Vagina (tissue), 2 donors: Measurements from ENCODE around the gene WFIKKN2. TPM values are rescaled to one million over a fixed set of nuclear protein-coding genes. Genes with fewer than 3 reads are reported as not detected.

ENCODE experiments used
- DNase-seq, 2 donors: peaks; one replicate each; pipeline ENCODE4 v3.0.0-alpha.2; 2017; ENCODE audit errors: extremely low spot score in 2 of 2
- H3K27ac ChIP-seq: fragments of 200-600 bp; sonication (generic); one replicate; pipeline ENCODE4 v1.5.1; 2019
- H3K27me3 ChIP-seq: fragments of 200-600 bp; sonication (generic); one replicate; pipeline ENCODE4 v1.5.1; 2019
- H3K36me3 ChIP-seq, 2 donors: fragments of 200-600 bp; sonication (generic); one replicate each; pipeline ENCODE4 v1.5.1; 2017 to 2019
- H3K4me1 ChIP-seq: fragments of 200-600 bp; sonication (generic); one replicate; pipeline ENCODE4 v1.5.1; 2019
- H3K4me3 ChIP-seq, 2 donors: fragments of 200-600 bp; sonication (generic); 1 replicate in 1 of 2; 2 replicates in 1 of 2; pipeline ENCODE4 v1.5.1; 2016 to 2019
- H3K9me3 ChIP-seq: fragments of 200-600 bp; sonication (generic); one replicate; pipeline ENCODE4 v1.5.1; 2019
- POLR2A ChIP-seq, 2 donors: fragments of 450-650 bp; IDR thresholded peaks; one replicate each; pipeline ENCODE4 v1.6.1; 2017; ENCODE audit warnings: antibody characterized with exemption in 2 of 2, mild to moderate bottlenecking in 2 of 2, moderate library complexity in 2 of 2
- POLR2AphosphoS5 ChIP-seq, 2 donors: sonication (generic); formaldehyde crosslinking; IDR thresholded peaks; one replicate each; pipeline ENCODE4 v1.9.0; 2017; ENCODE audit warnings: antibody characterized with exemption in 2 of 2, mild to moderate bottlenecking in 2 of 2, low read depth in 1 of 2; ENCODE audit not compliant: insufficient read depth in 1 of 2
- intact Hi-C: fragments of 100-400 bp; cut with DNase I; formaldehyde crosslinking; loops from one replicate; pipeline ENCODE4 v1.15.1; 2023
- total RNA-seq: library from RNA; depleted of rRNA; stranded (reverse); fragments of >200 nt; gene quantifications from one replicate; pipeline ENCODE4 v1.2.3, GENCODE V29; 2016
- TF ChIP-seq, protein P1 (sequence below), 3 experiments: fragments of 450-650 bp in 2 of 3; fragments of 200-600 bp in 1 of 3; sonication (generic) in 1 of 3; IDR thresholded peaks; one replicate each; pipeline ENCODE4 v1.5.1; 2017 to 2019; ENCODE audit warnings: antibody characterized with exemption in 3 of 3, mild to moderate bottlenecking in 2 of 3, moderate library complexity in 2 of 3

Gene WFIKKN2
- total RNA-seq, 1 donor from 2014 or later, result 0.49 TPM

DNA sequence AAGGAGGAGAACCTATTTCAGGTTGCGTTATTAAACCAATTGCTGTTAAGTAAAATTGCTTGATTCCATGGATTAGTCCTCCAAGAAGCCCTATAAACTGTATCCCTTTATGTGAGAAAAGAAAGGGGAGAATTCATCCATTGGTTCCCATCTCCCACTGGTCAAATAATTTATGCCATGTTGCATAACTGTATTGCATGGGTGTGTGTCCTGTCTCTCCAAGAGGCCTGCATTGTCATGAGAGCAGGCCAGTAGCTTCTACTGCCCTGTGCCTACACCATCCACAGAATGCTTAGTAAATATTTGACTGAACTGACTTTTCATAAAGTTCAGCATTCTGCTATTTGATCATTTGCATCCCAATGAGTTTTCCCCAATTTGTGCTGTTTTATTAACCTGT is 42.5 kb downstream of the WFIKKN2 start:
- H3K4me1 ChIP-seq, result peaks cover under 1% of the 10 kb centered on the region
- no peaks in the 10 kb centered on the region for H3K27me3 ChIP-seq
- no peak overlapping the region for H3K27ac ChIP-seq
- DNase-seq, result no peak
- TF ChIP-seq POLR2AphosphoS5 (IDR thresholded peaks at IDR 0.05; ENCODE audit: insufficient read depth in 1 of 2, low read depth in 1 of 2), result no peak
- no peak for TF ChIP-seq POLR2A (IDR thresholded peaks at IDR 0.05)
- no peaks in the 10 kb centered on the region for H3K36me3 ChIP-seq
- intact Hi-C loops, result no loop called here
- no peak overlapping the region for H3K4me3 ChIP-seq
- no peaks in the 10 kb centered on the region for H3K9me3 ChIP-seq

DNA sequence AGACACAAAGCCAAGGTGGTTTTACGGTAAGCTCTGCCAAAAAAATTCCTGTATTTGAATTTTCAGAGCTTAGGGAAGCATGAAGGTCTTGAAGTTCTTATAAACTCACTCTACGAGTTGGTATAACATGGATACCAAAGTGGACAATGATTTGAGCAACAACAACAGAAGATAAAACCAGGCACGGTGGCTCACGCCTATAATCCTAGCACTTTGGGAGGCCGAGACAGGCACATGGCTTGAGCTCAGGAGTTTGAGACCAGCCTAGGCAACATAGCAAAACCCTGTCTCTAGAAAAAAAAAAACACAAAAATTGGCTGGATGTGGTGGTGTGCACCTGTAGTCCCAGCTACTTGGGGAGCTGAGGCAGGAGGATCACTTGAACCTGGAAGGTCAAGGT is 43.7 kb downstream of the WFIKKN2 start:
- no peaks in the 10 kb centered on the region for H3K27me3 ChIP-seq
- DNase-seq, result no peak
- no peak overlapping the region for H3K27ac ChIP-seq
- TF ChIP-seq POLR2AphosphoS5 (IDR thresholded peaks at IDR 0.05; ENCODE audit: insufficient read depth in 1 of 2, low read depth in 1 of 2), result no peak
- TF ChIP-seq, protein P1, sequence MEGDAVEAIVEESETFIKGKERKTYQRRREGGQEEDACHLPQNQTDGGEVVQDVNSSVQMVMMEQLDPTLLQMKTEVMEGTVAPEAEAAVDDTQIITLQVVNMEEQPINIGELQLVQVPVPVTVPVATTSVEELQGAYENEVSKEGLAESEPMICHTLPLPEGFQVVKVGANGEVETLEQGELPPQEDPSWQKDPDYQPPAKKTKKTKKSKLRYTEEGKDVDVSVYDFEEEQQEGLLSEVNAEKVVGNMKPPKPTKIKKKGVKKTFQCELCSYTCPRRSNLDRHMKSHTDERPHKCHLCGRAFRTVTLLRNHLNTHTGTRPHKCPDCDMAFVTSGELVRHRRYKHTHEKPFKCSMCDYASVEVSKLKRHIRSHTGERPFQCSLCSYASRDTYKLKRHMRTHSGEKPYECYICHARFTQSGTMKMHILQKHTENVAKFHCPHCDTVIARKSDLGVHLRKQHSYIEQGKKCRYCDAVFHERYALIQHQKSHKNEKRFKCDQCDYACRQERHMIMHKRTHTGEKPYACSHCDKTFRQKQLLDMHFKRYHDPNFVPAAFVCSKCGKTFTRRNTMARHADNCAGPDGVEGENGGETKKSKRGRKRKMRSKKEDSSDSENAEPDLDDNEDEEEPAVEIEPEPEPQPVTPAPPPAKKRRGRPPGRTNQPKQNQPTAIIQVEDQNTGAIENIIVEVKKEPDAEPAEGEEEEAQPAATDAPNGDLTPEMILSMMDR (IDR thresholded peaks at IDR 0.05), result no peak
- intact Hi-C loops, result no loop called here
- no peaks in the 10 kb centered on the region for H3K36me3 ChIP-seq
- H3K4me3 ChIP-seq, result no peak overlapping the region
- H3K4me1 ChIP-seq, result no peaks in the 10 kb centered on the region
- no peaks in the 10 kb centered on the region for H3K9me3 ChIP-seq

DNA sequence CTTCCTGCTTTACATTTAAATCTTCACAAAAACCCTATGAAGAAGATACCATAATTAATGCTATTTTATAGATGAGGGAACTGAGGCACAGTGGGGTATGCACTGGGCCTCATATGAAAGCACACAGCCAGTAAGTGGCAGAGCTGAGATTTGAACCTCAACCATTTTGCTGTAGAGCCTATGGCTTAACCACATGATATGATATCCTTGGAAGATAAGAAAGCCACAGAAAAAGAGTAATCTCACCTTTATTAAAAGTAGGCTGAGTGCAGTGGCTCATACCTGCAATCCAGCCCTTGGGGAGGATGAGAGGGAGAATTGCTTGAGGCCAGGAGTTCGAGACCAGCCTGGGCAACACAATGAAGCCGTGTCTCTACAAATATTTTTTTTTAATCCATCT is 45.8 kb downstream of the WFIKKN2 start:
- intact Hi-C loops, result no loop called here
- no peak overlapping the region for H3K27ac ChIP-seq
- DNase-seq, result no peak
- H3K9me3 ChIP-seq, result no peaks in the 10 kb centered on the region
- no peaks in the 10 kb centered on the region for H3K4me1 ChIP-seq
- no peaks in the 10 kb centered on the region for H3K27me3 ChIP-seq
- TF ChIP-seq POLR2A (IDR thresholded peaks at IDR 0.05) (no peak), POLR2AphosphoS5 (IDR thresholded peaks at IDR 0.05; ENCODE audit: insufficient read depth in 1 of 2, low read depth in 1 of 2) (no peak)
- TF ChIP-seq, protein P1 (IDR thresholded peaks at IDR 0.05), result no peak
- H3K36me3 ChIP-seq, result no peaks in the 10 kb centered on the region
- H3K4me3 ChIP-seq, result no peak overlapping the region

DNA sequence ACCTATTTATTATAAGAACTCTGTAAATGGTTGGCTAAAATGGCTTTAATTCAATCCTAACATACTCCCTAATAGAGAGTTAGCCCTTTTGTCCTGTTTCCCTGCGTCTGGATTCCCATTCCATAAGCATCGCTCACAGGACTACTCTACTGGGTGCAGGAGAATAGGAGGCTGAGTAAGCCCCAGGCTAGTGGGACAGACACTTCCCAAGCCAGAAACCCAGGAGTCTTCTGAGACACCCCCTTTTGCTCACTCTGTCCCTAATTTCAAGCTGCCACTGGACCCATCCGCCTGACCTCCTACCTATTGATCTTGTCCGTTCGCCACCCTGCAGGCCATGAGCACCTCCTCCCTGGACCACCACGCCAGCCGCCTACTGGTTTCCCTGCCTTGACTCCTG is 47.5 kb downstream of the WFIKKN2 start:
- Histone ChIP-seq H3K36me3 (no peaks in the 10 kb centered on the region), H3K27me3 (no peaks in the 10 kb centered on the region), H3K4me3 (no peak overlapping the region), H3K4me1 (no peaks in the 10 kb centered on the region), H3K27ac (no peak overlapping the region), H3K9me3 (no peaks in the 10 kb centered on the region)
- intact Hi-C loops, result no loop called here
- DNase-seq, result no peak
- no peak for TF ChIP-seq POLR2AphosphoS5 (IDR thresholded peaks at IDR 0.05; ENCODE audit: insufficient read depth in 1 of 2, low read depth in 1 of 2)
- TF ChIP-seq POLR2A (IDR thresholded peaks at IDR 0.05), result no peak
- TF ChIP-seq, protein P1 (IDR thresholded peaks at IDR 0.05), result no peak

DNA sequence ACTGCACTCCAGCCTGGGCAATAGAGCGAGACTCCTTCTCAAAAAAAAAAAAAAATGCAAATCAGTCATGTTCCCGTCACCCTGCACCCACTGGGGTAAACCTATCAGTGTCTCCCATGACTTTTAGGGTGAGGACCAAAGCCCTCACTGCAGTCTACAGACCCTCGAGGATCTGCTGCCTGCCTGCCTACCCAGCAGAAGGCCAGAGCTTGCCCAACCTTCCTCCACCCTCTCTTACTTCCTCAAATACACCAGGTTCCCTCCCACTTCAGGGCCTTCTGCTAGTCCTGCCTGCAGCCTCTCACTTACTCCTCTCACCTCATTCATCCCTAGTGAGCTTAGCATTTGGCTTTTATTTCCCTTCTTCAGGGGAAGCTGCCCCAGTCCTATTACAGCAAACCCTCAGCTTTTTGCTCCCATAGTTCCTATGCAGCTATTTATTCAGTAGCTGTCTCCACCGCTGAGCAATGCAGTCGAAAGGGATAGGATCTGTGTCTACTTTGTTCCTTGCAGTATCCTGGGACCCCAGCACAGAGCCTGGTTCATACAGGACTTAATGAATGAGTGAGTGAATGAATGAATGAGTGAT is 48.6 kb downstream of the WFIKKN2 start:
- H3K27me3 ChIP-seq, result no peaks in the 10 kb centered on the region
- no peaks in the 10 kb centered on the region for H3K4me1 ChIP-seq
- H3K4me3 ChIP-seq, result no peak overlapping the region
- intact Hi-C loops, result no loop called here
- TF ChIP-seq POLR2A (IDR thresholded peaks at IDR 0.05) (no peak), POLR2AphosphoS5 (IDR thresholded peaks at IDR 0.05; ENCODE audit: insufficient read depth in 1 of 2, low read depth in 1 of 2) (no peak)
- H3K27ac ChIP-seq, result no peak overlapping the region
- no peaks in the 10 kb centered on the region for H3K9me3 ChIP-seq
- H3K36me3 ChIP-seq, result no peaks in the 10 kb centered on the region
- DNase-seq, result no peak

DNA sequence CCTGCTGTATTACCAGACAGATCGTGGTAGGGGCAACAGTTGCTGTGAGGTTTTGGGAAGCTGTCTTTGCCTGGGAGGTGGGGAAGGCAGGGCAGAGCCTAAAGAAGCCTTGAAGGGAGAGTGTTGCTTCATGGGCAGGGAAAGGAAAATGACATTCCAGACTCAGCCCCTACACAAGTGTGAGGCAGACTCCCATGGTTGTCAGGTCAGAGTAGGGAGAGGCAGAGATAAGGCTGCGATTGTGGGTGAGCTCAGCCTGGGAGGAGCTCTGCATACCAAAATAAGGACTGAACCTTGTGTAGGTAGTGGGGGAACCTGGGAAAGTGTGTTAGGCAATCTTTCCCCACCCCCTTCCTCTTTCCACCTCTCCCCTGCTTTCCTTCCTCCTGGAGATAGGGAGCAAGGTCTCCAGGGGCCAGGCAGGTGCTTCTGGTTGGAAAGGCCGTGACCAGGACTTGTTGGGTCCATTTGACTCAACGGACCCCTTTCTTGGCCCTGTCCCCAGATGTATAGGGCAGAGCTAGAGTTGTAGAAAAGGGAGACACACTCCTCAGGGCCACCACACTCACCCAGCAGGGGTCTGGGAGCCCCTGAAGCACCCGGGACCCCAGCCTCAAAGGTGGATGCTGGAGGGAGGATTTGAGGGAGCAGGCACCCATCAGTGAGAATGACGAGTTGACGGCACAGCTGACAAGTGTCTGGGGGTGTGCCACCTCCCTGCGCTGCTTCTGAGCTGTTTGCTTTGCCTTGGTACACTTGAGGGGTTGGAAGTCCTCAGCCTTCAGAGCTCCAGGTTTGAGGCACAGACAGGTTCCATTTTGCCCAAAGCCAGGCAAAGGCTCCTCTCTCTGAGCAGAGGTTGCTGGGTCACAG is 49.3 kb downstream of the WFIKKN2 start:
- Histone ChIP-seq H3K27ac (no peak overlapping the region), H3K36me3 (no peaks in the 10 kb centered on the region), H3K9me3 (no peaks in the 10 kb centered on the region), H3K4me3 (no peak overlapping the region), H3K27me3 (no peaks in the 10 kb centered on the region), H3K4me1 (no peaks in the 10 kb centered on the region)
- TF ChIP-seq POLR2AphosphoS5 (IDR thresholded peaks at IDR 0.05; ENCODE audit: insufficient read depth in 1 of 2, low read depth in 1 of 2) (no peak), POLR2A (IDR thresholded peaks at IDR 0.05) (no peak)
- TF ChIP-seq, protein P1 (IDR thresholded peaks at IDR 0.05), result no peak
- DNase-seq, result peak in 1 of 2 donors; percentile 77
- intact Hi-C loops, result no loop called here
